GM21529 (cell line): ENCODE measurements around the gene TRIM64C.
"Not testable (repeated sequence)": the region's sequence is repeated elsewhere in the genome, so short reads cannot be mapped to it uniquely, and the experiment has no call there.

ENCODE experiments used
- ATAC-seq: cut with Tn5 transposase; IDR thresholded peaks from one replicate; pipeline ENCODE4 v1.9.1; 2021; ENCODE audit not compliant: unreplicated experiment

Gene TRIM64C, protein sequence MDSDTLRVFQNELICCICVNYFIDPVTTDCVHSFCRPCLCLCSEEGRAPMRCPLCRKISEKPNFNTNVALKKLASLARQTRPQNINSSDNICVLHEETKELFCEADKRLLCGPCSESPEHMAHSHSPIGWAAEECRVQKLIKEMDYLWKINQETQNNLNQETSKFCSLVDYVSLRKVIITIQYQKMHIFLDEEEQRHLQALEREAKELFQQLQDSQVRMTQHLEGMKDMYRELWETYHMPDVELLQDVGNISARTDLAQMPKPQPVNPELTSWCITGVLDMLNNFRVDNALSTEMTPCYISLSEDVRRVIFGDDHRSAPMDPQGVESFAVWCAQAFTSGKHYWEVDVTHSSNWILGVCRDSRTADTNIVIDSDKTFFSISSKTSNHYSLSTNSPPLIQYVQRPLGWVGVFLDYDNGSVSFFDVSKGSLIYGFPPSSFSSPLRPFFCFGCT

GRCh38 chr11:49059012-49059411 lies at the start of gene TRIM64C:
Gene TRIM64C, minus strand, starts transcription at chr11:49059112. Its CDS starts 0 bp downstream, at chr11:49059112.
- ATAC-seq = not testable (repeated sequence)

DNA sequence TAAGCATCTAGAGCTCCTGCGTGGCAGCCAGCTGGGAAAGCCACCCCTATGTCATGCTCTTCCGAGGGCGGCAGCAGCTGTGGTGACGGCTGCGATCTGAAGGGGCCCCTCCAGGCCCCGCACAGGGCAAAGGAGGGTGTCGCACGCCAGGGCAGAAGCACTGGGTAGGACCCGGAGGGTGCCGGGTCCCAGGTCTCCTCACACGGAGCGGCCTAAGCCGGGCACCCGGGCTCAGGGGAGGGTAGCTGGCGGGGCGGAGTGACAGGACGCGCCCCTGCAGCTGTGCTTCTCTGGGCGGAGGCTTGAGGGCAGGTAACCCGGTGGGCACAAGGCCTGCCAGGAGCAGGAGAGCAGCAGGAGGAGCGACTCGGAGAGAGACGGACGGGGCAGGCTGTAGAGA lies 43.4 kb upstream of the TRIM64C start:
- not testable (repeated sequence) for ATAC-seq

DNA sequence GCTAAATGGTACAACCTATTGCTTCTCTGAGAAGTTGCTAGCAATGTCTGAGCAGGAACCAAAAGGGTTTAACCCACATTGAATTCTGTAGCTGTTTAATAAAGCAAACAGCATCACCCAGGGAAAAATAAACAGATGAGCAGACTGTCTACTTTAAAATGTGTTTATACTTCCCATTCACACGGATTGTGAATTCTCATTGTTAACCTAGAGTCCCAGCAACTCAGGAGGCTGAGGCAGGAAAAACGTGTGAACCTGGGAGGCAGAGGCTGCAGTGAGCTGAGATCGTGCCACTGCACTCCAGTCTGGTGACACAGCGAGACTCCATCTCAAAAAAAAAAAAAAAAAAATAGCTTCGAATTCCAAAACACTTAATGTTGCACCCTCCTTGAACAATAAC lies 11.0 kb upstream of the TRIM64C start:
- ATAC-seq = not testable (repeated sequence)

DNA sequence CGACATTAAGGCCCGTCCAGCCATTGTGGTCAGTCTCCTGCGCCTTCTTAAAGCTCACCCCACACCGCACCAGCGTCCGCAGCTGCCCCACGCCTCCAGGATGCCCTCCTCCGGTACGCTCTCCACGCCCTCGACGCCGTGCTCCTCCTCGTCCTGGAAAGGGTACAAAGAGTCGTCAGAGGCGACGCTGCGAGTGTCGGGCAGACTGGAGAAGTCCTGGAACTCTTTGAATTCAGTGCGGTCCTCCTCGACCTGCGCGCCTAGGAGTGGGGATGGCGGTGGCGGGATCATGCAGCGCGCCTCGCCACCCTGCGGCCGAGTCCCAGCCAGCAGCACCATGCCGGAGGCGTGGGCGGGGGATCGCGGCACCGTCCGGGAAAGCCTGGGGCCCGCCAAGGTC lies 9.1 kb downstream of the TRIM64C start:
- ATAC-seq = not testable (repeated sequence)

- ATAC-seq = not testable (repeated sequence)
Measured at GRCh38 chr11:49048229-49048628, 10.7 kb downstream of the TRIM64C start.

- ATAC-seq = not testable (repeated sequence)
Measured at GRCh38 chr11:49028523-49028922, 30.4 kb downstream of the TRIM64C start, which contains the start of gene TRIM49B. Gene TRIM49B, plus strand, starts transcription at chr11:49028823. Its CDS starts 2,777 bp downstream, at chr11:49031600.
